GM13977 (cell line): ENCODE measurements around the gene ACP2.
A peak's percentile ranks its signal among the peaks of the same experiment; 100 is the strongest.

ENCODE experiments used
- DNase-seq: peaks from one replicate; pipeline ENCODE4 v3.0.0; 2012; ENCODE audit warnings: low spot score
- in situ Hi-C: fragments of 300-500 bp; cut with MboI; formaldehyde crosslinking; loops from one replicate; pipeline ENCODE4 v1.12.0; 2022; ENCODE audit warnings: low sequenced_read_pairs, low pct_unique_long_range_greater_than_20kb, mixed read lengths, inconsistent platforms; ENCODE audit not compliant: unreplicated experiment
- TF ChIP-seq, protein P1 (sequence below): IDR thresholded peaks from 2 replicates; pipeline ENCODE4 v1.5.1; 2012; ENCODE audit warnings: mild to moderate bottlenecking, control low read depth; ENCODE audit not compliant: insufficient read depth; ENCODE audit errors: extremely low read depth, missing control alignments

The ACP2 gene

GRCh38 chr11:47236482-47236881, 12.1 kb downstream of the ACP2 start:
- TF ChIP-seq, protein P1, sequence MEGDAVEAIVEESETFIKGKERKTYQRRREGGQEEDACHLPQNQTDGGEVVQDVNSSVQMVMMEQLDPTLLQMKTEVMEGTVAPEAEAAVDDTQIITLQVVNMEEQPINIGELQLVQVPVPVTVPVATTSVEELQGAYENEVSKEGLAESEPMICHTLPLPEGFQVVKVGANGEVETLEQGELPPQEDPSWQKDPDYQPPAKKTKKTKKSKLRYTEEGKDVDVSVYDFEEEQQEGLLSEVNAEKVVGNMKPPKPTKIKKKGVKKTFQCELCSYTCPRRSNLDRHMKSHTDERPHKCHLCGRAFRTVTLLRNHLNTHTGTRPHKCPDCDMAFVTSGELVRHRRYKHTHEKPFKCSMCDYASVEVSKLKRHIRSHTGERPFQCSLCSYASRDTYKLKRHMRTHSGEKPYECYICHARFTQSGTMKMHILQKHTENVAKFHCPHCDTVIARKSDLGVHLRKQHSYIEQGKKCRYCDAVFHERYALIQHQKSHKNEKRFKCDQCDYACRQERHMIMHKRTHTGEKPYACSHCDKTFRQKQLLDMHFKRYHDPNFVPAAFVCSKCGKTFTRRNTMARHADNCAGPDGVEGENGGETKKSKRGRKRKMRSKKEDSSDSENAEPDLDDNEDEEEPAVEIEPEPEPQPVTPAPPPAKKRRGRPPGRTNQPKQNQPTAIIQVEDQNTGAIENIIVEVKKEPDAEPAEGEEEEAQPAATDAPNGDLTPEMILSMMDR, result no peak
- DNase-seq, result no peak
- in situ Hi-C loops, result no loop called here

DNA sequence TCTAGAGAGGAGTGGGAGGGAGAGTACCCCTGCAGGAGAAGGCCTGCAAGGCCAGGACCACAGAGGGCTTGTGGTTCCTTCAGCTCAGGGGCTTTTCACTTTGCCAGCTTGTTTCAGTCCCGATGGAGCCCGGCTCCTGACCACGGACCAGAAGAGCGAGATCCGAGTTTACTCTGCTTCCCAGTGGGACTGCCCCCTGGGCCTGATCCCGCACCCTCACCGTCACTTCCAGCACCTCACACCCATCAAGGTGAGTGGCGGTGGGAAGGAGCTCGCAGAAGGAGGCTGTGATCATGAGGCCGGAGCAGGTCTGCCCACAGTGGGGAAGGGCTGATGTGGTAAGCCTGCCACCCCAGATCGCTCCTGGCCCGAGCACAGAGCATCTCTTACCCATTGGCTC, 13.5 kb downstream of the ACP2 start:
- in situ Hi-C loops, result no loop called here
- no peak for DNase-seq
- TF ChIP-seq, protein P1, result no peak

DNA sequence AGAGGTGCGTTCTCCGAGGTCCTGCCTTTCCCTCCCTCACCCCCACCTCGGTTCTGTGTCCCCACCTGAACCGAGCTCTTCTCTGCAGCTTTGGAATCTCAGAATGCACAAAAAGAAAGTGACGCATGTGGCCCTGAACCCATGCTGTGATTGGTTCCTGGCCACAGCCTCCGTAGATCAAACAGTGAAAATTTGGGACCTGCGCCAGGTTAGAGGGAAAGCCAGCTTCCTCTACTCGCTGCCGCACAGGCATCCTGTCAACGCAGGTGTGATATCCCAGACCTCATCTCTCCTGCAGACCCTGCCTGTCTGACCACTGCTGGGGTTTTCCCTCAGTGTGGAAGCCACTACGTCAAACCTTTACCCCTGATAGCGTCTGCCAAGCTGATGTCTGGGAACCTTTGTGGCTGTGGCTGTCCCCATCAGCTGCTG, 13.9 kb downstream of the ACP2 start:
- DNase-seq, result no peak
- TF ChIP-seq, protein P1, result no peak
- in situ Hi-C loops, result no loop called here

DNA sequence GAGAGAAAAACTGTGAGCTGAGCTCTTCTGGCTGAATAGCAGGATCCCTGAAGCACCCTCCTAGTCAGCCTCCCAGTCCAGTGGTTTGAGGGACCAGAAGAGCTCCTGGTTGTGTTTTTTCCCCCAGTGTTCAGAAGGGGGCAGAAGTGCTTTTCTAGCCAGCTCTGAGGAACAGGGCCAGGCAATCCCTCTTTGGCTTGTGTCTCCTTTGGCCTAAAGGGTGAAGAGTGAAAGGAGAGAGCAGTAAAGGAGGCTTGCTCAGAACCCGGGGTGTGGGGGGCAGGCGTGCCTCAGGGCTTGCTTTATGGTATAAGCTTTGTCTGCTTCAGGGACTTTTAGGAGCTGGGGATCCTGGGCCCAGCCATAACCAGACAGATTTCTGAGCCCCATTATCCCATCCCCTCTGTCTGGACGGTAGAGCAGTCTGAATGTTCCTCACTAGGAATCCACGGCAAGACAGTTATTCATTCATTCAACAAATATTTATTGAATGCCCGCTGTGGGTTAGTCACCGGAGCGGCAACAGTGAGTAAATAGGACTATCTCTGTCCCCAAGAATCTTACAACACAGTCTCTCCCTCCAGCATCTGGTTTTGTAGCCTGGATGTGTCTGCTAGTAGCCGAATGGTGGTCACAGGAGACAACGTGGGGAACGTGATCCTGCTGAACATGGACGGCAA, 14.5 kb downstream of the ACP2 start:
- in situ Hi-C loops, result no loop called here
- no peak for DNase-seq
- TF ChIP-seq, protein P1, result peak; percentile 27

- in situ Hi-C loops, result no loop called here
- TF ChIP-seq, protein P1, result no peak
- DNase-seq, result no peak
These were observed 15.6 kb downstream of the ACP2 start for GRCh38 chr11:47233051-47233450.

- TF ChIP-seq, protein P1, result no peak
- no peak for DNase-seq
- in situ Hi-C loops, result no loop called here
These were observed 19.5 kb downstream of the ACP2 start for GRCh38 chr11:47229161-47229560.
